ENCODE results near the gene RETSAT. TPM values are rescaled to one million over a fixed set of nuclear protein-coding genes. Genes with fewer than 3 reads are reported as not detected.
"Not testable (repeated sequence)": the region's sequence is repeated elsewhere in the genome, so short reads cannot be mapped to it uniquely, and the experiment has no call there.

Gene RETSAT
- polyA plus RNA-seq, 4 donors = 17.5 to 27.8 (median 26.8) TPM

DNA sequence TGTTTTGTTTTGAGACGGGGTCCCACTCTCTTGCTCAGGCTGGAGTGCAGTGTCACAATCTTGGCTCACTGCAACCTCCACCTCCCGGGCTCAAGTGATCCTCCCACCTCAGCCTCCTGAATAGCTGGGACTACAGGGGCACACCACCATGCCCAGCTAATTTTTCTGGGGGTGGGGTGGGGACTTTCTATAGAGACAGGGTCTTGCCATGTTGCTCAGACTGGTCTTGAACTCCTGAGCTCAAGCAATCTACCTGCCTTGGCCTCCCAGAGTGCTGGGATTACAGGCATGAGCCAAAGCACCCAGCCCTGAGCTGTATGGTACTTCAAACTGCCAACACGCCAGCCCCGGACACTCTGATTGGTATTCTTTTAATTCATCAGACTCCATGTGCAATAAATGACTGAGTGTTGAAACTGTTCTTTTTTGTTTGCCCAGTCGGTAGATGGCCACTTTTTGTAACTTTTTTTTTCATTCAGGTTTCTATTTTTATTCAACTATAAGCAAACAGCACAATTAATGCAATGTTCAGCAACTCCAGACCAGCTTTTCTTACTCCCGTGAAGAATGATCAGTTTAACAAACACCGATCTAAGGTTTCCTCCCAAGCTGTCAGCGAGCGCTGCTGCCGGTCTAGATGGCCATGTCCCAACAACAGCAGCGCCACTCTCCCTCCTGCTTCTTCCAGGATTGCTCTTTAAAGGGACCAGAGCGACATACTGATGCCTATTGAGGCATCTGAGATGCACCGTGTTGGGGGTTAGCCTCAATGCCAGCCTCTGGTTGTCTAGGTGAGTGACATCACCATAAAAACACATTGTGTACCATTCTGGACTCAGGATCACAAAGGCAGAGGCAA, 14.1 kb downstream of the RETSAT start:
- DNase-seq (ENCODE audit: low read depth in 4 of 4, low spot score in 2 of 4) = no peak

DNA sequence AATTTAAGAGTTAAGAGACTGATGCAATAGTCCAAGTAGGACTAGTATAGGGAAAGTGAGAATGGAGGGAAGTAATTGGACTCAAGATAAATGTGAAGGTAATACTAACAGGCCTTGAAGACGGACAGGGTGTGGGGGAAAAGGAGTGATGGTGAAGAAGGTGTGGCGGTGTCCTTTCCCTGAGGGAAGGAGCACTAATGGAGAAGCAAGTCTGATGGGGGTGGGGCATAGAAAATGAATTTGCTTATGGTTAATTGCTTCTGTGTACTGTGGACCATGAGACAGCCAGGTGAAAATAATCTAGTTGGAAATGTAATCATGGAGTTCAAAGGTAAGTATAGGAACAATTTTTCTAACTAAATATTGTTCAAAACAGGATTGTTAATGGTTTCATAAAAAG, 19.4 kb downstream of the RETSAT start:
- no peak for DNase-seq (ENCODE audit: low read depth in 4 of 4, low spot score in 2 of 4)

DNA sequence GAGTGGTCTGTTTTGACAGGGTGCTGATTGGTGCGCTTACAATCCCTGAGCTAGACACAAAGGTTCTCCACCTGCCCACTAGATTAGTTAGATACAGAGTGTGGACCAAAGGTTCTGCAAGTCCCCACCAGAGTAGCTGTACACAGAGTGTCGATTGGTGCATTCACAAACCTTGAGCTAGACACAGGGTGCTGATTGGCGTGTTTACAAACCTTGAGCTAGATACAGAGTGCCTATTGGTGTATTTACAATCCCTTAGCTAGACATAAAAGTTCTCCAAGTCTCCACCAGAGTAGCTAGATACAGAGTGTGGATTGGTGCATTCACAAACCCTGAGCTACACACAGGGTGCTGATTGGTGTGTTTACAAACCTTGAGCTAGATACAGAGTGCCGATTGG, 20.5 kb downstream of the RETSAT start:
- DNase-seq (ENCODE audit: low read depth in 4 of 4, low spot score in 2 of 4) = not testable (repeated sequence)

DNA sequence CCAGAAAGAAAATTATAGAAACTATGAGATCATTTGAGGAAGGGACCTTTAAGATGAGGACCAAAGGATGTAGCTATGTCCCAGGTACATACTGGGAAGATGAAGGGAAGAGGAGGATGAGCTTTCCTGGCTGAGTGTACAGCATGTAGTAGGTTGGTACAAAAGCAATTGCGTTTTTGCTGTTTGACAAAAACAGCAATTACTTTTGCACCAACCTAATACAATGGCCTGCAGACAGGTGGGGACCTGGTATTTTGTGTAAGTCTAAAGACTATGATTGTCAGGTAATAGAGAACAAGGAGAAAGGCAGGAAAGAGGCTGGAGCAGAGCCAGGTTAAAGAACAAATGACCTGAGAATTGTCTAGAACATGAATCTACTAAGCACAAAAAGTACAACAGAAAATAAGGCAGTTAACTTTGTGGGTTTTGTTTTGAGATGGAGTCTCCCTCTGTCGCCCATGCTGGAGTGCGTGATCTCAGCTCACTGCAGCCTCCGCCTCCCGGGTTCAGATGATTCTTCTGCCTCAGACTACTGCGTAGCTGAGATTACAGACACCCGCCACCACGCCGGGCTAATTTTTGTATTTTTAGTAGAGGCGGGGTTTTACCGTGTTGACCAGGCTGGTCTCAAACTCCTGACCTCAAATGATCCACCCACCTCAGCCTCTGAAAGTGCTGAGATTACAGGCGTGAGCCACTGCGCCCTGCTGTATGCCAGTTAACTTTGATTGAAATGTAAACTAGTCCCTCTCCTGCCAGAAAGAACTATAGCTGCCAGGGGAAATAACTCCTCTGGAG, 23.3 kb downstream of the RETSAT start:
- DNase-seq (ENCODE audit: low read depth in 4 of 4, low spot score in 2 of 4) = no peak

DNA sequence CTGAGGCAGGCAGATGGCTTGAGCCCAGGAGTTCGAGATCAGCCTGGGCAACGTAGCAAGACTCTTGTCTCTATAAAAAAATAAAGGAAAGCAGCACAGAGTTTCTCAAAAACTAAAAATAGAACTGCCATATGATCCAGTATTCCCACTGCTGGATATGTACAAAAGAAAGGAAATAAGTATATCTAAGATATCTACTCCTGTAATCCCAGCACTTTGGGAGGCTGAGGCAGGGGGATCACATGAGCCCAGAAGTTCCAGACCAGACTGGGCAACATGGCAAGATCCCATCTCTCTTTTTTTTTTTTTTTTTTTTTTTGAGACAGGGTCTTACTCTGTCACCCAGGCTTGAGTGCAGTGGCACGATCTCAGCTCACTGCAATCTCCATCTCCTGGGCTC, 24.6 kb downstream of the RETSAT start:
- not testable (repeated sequence) for DNase-seq (ENCODE audit: low read depth in 4 of 4, low spot score in 2 of 4)

DNA sequence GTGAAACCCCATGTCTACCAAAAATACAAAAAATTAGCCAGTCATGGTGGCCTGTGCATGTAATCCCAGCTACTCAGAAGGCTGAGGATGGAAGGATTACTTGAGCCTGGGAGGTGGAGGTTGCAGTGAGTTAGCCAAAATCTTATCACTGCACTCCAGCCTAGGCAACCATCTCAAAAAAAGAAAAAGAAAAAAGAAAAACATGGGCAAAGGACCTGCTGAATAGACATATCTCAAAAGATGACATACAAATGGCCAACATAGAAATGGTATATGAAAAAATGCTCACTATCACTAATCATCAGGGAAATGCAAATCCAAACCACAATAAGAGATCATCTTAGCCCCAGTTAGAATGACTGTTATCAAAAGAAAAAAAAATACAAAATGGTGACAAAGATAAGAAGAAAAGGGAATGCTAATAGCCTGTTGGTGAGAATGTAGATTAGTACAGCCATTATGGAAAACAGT, 25.1 kb downstream of the RETSAT start:
- DNase-seq (ENCODE audit: low read depth in 4 of 4, low spot score in 2 of 4) = no peak

DNA sequence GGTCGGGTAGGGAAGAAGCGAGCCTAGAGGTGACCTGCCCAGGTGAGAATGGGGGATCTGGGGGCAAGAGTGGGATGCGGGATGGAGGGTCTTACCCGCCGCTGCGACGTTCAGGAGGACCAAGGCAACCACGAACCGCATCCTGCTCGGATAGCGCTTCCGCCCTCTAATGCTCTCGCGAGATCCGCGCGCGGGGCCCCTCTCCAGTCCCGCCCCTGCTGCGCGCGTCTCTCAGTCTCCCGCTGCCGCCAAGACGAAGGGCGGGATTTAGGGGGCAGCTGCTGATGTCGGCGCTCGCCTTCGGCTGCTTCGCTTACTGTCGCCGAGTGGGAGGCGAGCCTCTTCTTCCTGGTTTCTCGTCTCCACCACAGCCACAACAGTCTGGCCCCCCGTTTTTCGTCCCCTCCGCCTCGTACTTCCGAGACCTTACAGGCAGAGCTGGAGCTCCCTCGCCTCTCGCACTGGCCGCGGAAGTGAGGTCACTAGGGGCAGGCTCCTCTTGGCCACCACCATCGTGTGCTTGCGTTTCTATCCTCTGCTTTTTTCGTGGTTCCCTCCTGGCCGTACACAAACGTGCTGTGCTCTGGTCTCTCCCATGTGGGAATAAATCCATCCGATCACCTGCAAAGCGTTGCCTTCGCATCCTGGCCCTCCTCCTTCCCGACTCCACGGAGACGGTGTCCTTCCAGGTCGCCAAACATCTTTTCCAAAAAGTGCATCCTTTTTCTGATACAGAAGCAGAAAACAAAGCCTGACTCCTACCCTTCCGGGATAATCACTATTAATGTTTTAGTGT, 26.3 kb downstream of the RETSAT start, which contains the start of gene TGOLN2:
TSS of gene TGOLN2 (minus strand) at position 168 of the 796 bp plus-strand sequence. CDS start at position 141, 27 bp downstream.
- peak; percentile 85 to 94 (median 88) for DNase-seq (ENCODE audit: low read depth in 4 of 4, low spot score in 2 of 4)

DNA sequence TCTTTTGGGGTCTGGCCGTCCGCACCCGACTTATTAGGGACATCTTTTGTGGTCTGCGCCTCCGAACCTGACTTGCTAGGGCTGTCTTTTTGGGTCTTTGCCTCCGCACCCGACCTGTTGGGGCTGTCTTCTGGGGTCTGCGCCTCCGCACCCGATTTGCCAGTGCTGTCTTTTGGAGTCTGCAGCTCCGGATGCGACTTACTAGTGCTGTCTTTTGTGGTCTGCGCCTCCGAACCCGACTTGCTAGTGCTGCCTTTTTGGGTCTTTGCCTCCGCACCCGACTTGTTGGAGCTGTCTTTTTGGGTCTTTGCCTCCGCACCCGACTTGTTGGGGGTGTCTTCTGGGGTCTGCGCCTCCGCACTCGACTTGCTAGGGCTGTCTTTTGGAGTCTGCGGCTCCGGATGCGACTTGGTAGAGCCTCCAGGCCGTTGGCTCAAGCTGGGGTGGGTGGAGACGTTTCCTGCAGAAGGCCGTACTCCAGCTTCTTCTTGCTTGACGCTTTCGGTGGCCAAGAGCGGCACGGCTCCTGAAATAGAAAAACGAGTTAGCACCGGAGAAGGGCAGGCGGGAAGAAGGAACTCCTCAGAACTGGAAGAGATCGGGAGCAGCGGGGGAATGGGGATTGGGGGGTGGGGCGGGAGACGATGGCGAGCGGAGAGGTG, 27.0 kb downstream of the RETSAT start:
- DNase-seq (ENCODE audit: low read depth in 4 of 4, low spot score in 2 of 4) = no peak

DNA sequence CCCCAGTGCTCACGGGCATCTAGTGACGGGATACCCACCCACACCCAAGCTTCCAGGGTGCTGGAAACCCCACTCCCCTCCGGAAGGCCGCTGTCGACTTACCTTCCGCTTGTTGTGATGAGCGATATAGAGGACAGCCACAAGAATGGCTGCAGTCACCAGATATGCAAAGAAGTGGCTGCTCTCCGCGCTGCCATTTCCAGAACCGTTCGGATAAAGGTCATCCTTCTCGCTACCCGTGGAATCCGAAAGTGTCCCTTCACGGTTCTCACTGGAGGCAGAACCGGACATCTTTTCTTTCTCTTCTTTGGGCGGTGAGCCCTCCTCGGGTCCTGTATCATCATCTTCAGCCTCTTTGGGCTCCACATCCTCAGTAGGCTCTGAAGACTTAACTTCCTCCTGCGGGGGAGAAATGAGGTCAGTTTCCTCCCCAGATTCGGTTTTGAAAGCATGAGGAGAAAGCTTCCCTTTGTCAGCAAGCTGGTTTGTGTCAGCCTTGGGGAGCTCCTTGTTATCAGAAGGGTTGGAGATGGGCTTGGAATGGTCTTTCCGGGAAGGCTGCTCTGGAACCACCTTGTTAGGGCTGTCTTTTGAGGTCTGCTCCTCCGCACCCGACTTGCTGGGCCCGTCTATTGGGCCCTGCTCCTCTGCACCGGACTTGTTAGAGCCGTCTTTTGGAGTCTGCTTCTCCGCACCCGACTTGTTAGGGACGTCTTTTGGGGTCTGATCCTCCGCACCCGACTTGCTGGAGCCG, 27.7 kb downstream of the RETSAT start:
- DNase-seq (ENCODE audit: low read depth in 4 of 4, low spot score in 2 of 4) = no peak

DNA sequence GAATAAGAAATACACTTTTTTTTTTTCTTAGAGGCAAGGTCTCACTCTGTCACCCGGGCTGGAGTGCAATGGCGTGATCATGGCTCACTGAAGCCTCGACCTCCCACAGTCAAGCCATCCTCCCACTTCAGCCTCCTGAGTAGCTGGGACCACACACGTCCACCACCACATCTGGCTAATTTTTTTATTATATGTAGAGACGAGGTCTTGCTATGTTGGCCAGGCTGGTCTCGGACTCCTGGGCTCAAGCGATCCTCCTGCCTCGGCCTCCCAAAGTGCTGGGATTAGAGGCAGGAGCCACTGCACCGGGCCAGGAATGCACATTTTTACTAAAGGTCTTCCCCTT, 28.9 kb downstream of the RETSAT start:
- DNase-seq (ENCODE audit: low read depth in 4 of 4, low spot score in 2 of 4) = no peak

DNA sequence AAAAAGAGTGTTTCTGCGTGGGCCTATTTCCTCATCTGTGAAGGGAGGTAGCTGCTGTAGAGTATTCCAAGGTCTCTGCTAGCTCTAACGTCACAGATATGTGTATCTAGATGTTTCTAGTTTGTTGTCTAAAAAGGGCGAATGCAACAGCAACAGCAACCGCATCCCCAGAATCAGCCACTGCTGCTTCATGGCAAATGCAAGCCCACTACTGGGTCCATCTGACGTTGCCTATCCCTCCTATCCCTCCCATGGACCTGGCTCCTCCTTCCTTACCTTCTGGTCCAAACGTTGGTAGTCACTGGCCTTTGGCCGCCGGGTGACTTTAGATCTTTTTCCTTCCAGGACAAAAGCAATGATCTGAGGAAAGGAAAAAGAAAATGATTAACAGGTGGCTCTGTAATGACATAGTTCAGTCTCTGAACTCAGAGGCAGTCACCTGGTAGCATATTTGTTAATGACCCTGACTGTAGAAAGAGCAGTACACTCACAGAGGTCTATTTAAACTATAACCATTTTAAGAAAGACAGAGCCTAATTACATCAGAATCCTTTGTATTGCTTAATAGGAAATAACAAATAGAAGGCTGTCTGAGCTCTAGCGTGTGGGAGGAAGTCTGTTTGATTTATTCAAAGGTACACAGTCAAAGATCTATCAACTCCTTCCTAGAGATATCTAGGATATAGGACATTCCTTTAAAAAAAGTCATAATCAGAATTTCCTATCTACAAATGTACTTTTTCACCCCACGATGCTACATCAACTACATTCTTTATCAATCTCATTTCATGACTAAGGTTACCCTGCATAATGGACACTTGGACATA, 29.5 kb downstream of the RETSAT start:
- DNase-seq (ENCODE audit: low read depth in 4 of 4, low spot score in 2 of 4) = no peak

DNA sequence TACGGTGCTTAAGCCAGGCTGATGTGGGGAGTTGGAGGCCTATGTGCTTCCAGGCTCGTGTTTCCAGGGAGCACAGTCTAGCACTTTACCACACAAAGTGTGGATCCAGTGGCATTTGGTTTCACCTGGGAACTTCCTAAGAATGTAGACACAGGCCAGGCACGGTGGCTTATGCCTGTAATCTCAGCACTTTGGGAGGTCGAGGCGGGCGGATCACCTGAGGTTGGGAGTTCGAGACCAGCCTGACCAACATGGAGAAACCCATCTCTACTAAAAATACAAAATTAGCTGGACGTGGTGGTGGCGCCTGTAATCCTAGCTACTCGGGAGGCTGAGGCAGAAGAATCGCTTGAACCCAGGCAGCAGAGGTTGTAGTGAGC, 30.4 kb downstream of the RETSAT start:
- DNase-seq (ENCODE audit: low read depth in 4 of 4, low spot score in 2 of 4) = not testable (repeated sequence)

DNA sequence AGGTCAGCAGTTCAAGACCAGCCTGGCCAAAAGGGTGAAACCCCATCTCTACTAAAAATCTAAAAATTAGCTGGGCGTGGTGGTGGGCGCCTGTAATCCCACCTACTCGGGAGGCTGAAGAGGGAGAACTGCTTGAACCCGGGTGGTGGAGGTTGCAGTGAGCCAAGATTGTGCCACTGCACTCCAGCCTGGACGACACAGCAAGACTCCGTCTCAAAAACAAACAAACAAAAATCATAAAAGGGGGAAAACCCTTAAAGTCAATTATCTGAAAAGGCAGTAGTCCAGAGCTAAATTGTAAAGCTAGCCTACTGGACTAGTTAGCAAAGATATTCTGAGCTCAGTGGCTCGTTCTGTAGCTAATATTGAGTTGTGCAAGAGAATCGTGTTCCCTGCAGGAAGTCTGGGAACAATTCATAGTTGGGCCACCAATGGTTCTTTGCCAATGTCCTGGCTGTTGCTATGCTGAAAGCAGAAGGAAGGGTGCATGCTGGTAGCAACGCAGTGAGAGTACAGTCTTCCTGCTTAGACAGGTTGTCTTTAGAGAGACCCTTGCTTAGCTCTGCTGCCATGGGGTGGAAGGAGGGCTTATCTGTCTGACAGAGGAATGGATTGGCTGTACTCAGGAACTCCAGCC, 30.9 kb downstream of the RETSAT start:
- DNase-seq (ENCODE audit: low read depth in 4 of 4, low spot score in 2 of 4) = no peak

DNA sequence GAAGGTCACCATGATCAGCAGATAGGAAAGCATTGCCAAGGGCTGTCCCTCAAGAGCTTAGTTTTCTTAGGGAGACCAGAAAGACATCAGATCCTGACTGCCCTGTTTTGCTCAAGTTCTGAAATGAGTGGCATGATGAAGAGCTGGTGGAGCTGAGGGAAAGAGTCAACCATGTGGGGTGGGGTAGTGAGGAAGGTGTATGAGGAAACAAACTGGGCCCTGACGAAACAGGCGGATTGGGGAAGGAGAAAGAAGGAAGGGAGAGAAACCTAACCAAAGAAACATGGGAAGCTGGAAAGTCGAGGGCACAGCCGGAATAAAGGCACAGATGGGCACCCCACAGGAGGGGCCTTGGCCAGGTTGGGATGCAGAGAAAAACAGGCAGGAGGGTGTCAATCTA, 34.5 kb downstream of the RETSAT start:
- no peak for DNase-seq (ENCODE audit: low read depth in 4 of 4, low spot score in 2 of 4)

DNA sequence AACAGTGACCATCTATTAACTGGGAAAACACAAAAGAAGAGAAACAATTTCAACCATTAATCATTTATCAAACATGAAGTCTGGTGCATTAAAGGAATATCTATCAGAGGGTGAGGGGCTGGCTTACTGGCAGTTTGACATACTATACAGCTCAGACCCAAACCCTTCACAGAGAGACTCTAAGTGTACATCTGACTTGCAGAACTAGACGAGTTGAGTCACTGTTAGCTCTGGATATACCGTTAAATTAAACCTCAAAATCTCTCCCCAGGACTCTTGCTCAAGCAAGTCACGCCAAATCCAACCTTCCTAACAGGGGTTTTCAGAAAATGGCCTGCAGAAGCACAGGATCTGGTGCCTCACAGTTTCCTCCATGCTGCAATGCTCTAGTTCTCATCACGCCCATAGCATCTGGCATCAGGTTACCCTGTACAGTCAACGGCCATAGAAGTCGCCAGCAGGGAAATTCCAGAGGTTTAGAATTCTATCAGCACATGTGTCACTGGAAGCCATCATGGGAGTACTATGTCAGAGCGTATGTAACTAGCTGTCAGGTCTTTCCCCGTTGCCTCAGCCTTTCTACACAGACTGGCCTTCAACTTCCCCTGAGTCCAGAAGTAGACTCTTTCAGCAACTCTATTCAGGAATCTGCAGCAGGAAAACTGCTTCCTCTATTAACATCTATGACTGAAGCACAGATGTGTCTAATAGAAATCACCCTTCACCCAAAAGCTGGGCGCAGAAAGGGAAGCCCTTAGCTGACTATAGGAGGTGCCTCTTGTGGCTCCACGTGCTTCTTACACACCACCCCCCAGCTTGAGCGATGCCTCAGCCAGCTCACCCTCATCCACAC, 35.9 kb downstream of the RETSAT start:
- no peak for DNase-seq (ENCODE audit: low read depth in 4 of 4, low spot score in 2 of 4)

DNA sequence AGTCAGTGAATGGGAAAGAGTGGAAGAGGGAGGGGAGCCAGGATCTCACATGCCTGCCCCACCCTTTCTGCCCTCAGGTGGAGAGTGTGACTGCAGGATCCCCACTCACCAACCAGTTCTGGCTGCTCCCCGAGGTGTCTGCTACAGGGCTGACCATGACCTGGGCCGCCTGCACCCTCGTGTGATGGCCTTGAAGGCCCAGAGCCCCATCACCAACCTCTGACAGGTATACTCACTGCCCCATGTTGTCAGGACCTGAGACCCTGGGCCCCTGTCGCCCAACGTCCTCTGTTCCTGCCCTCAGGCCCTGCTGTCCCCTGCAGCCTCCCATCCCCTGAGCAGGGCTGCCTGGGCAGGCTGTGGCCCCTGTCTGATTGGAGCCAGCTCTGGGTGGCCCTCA, 38.4 kb downstream of the RETSAT start:
- not testable (repeated sequence) for DNase-seq (ENCODE audit: low read depth in 4 of 4, low spot score in 2 of 4)

DNA sequence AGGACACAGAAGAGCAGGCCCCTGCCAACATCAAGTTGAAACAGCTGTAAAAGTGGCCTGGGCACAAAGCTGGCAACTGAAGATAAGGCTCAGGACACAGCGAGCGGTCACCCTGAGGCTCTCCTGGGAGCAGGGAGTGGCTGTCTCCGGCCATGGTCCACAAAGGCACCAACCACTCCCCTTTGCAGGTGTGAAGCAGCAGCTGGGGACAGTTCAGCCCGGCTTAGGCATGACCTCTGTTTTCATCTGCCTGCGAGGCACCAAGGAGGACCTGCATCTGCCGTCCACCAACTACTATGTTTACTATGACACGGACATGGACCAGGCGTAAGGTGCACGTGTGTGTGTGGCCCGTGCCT, 39.5 kb downstream of the RETSAT start:
- no peak for DNase-seq (ENCODE audit: low read depth in 4 of 4, low spot score in 2 of 4)
